Kidney (tissue), 14 donors: Measurements from ENCODE around the gene CCDC170. TPM values are rescaled to one million over a fixed set of nuclear protein-coding genes. Genes with fewer than 3 reads are reported as not detected.

Experiments used
- DNase-seq, 5 donors: peaks; one replicate each; pipeline ENCODE4 v3.0.0-alpha.2; 2013 to 2020
- FAIRE-seq: peaks from 2 replicates; lab custom pipeline; 2012; peaks lifted over from hg19 to GRCh38; lab: Jason Lieb, UNC
- H3K27ac ChIP-seq, 2 donors: one replicate each; pipeline ENCODE4 v1.7.0; 2013; ENCODE audit warnings: low read depth in 2 of 2, low read length in 2 of 2, inconsistent platforms in 1 of 2
- H3K27me3 ChIP-seq: one replicate; pipeline ENCODE4 v1.7.1; 2013; ENCODE audit warnings: low read length, inconsistent platforms; ENCODE audit not compliant: control insufficient read depth, insufficient read depth
- H3K36me3 ChIP-seq, 3 donors: one replicate each; pipeline versions ENCODE4 v1.7.0 to v1.7.1; 2013; ENCODE audit warnings: low read length in 3 of 3, control low read depth in 1 of 3, inconsistent platforms in 1 of 3; ENCODE audit not compliant: insufficient read depth in 3 of 3, control insufficient read depth in 2 of 3
- H3K4me1 ChIP-seq, 3 donors: one replicate each; pipeline versions ENCODE4 v1.7.0 to v1.7.1; 2013; ENCODE audit warnings: low read length in 3 of 3, inconsistent platforms in 1 of 3, low read depth in 1 of 3; ENCODE audit not compliant: control insufficient read depth in 2 of 3, insufficient read depth in 2 of 3
- H3K4me3 ChIP-seq, 3 donors: one replicate each; pipeline versions ENCODE4 v1.7.0 to v1.8.1; 2013; ENCODE audit warnings: low read length in 3 of 3, control low read depth in 1 of 3, inconsistent platforms in 1 of 3
- H3K9ac ChIP-seq, 3 donors: one replicate each; pipeline versions ENCODE4 v1.7.0 to v1.7.1; 2013; ENCODE audit warnings: low read length in 3 of 3, control low read depth in 1 of 3, inconsistent platforms in 1 of 3
- H3K9me3 ChIP-seq, 3 donors: one replicate each; pipeline versions ENCODE4 v1.7.0 to v1.7.1; 2013; ENCODE audit warnings: low read length in 3 of 3, control low read depth in 1 of 3, inconsistent platforms in 1 of 3; ENCODE audit not compliant: control insufficient read depth in 2 of 3, insufficient read depth in 1 of 3
- intact Hi-C: fragments of 100-400 bp; cut with DNase I; formaldehyde crosslinking; loops from one replicate; pipeline ENCODE4 v1.11.1; 2022
- polyA plus RNA-seq: library from polyadenylated mRNA; stranded (reverse); fragments of 350-450 nt; fragmentation: Illumina TruSeq; extraction: RNeasy Lipid Tissue Mini Kit (QIAGEN cat#74804); gene quantifications from one replicate; pipeline ENCODE4 v1.2.3, GENCODE V29; 2014; ENCODE audit warnings: low read depth, low replicate concordance; ENCODE audit not compliant: insufficient read depth
- total RNA-seq: library from RNA; stranded (reverse); fragmentation: NEBNext Ultra II Directional; extraction: Animal tissue kit (Norgen Biotek cat#: 25700); gene quantifications from one replicate; pipeline ENCODE4 v1.2.1, GENCODE V29; 2021
- TF ChIP-seq, protein P1 (sequence below): IDR thresholded peaks from 3 replicates; pipeline ENCODE4 v1.5.1; 2012; ENCODE audit warnings: mild to moderate bottlenecking, moderate library complexity, borderline replicate concordance; ENCODE audit not compliant: insufficient read depth; ENCODE audit errors: extremely low read depth
- donor health status: control.
- donor health status: control.
- donor health status: control.
- donor health status: control.
- donor health status: control.
- donor health status: DM: yes; HTN: yes; CAD: no.
- donor health status: Normal renal cell carcinoma (clear cell type).

Gene CCDC170
- total and polyA plus RNA-seq, 2 donors from 2014 or later: 0.34 to 2.1 TPM

DNA sequence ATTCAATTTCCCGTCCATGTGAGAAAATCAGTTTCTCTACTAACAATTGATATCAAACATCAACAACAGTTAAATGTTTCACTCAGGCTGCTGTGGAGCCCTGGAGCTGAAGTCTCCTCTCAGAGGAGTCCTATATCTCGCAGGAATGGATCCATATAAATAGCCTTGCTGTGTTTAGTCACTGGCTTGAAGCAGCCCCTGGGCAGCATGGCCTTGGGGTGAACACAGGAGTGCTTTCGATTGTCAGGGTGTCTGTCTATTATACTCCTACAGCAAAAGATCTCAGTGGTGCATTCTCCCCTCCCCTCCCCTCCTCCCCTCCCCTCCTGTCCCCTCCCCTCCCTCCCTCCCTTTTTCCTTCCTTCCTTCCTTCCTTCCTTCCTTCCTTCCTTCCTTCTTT lies 141.9 kb downstream of the CCDC170 start:
- Histone ChIP-seq H3K36me3 (no peaks in the 10 kb centered on the region), H3K27me3 (no peaks in the 10 kb centered on the region), H3K4me3 (no peak overlapping the region), H3K27ac (no peak overlapping the region), H3K4me1 (no peaks in the 10 kb centered on the region), H3K9me3 (peaks cover 0 to 3% (median 0%) of the 10 kb centered on the region in 3 donors), H3K9ac (no peak overlapping the region)
- TF ChIP-seq, protein P1, sequence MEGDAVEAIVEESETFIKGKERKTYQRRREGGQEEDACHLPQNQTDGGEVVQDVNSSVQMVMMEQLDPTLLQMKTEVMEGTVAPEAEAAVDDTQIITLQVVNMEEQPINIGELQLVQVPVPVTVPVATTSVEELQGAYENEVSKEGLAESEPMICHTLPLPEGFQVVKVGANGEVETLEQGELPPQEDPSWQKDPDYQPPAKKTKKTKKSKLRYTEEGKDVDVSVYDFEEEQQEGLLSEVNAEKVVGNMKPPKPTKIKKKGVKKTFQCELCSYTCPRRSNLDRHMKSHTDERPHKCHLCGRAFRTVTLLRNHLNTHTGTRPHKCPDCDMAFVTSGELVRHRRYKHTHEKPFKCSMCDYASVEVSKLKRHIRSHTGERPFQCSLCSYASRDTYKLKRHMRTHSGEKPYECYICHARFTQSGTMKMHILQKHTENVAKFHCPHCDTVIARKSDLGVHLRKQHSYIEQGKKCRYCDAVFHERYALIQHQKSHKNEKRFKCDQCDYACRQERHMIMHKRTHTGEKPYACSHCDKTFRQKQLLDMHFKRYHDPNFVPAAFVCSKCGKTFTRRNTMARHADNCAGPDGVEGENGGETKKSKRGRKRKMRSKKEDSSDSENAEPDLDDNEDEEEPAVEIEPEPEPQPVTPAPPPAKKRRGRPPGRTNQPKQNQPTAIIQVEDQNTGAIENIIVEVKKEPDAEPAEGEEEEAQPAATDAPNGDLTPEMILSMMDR: no peak
- FAIRE-seq (no peak), DNase-seq (no peak)
- intact Hi-C loops: no loop called here

DNA sequence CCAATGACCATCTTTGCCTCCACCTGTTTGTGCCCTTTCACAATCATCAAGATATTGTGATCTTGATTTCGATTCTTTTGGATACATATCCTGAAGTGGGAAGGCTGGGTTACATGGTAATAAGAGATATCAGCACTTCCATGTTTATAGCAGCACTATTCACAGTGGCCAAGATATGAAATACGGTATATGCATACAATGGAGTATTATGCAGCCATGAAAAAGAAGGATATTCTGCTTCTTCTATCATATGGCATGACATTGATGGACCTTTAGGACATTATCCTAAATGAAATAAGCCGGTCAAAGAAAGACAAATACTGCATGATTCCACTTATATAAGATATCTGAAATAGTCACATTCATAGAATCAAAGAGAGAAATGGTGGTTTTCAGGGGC lies 144.0 kb downstream of the CCDC170 start:
- Histone ChIP-seq H3K27ac (no peak overlapping the region), H3K36me3 (no peaks in the 10 kb centered on the region), H3K4me3 (no peak overlapping the region), H3K9ac (no peak overlapping the region), H3K27me3 (no peaks in the 10 kb centered on the region), H3K4me1 (no peaks in the 10 kb centered on the region), H3K9me3 (peaks cover 0 to 3% (median 2%) of the 10 kb centered on the region in 3 donors)
- intact Hi-C loops: no loop called here
- TF ChIP-seq, protein P1: no peak
- no peak for FAIRE-seq
- DNase-seq: no peak

DNA sequence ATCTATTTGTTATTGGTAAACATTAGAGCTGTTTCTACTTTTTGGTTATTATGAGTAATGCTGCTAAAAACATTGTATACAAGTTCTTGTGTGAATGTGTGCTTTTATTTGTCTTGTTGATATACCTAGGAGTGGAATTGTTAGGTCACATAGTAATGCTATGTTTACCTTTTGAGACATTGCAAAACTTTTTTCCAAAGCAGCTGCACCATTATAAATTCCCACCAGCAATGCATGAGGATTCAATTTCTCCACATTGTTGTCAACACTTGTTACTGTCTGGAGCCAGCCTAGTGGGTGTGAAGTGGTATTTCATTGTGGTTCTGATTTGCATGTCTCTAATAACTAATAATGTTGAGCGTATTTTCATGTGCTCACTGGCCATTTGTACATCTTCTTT lies 145.9 kb downstream of the CCDC170 start:
- FAIRE-seq (no peak), DNase-seq (no peak)
- Histone ChIP-seq H3K27ac (no peak overlapping the region), H3K4me1 (no peaks in the 10 kb centered on the region), H3K4me3 (no peak overlapping the region), H3K36me3 (no peaks in the 10 kb centered on the region), H3K9ac (no peak overlapping the region), H3K27me3 (no peaks in the 10 kb centered on the region), H3K9me3 (peaks cover 0 to 3% (median 2%) of the 10 kb centered on the region in 3 donors)
- TF ChIP-seq, protein P1: no peak
- intact Hi-C loops: no loop called here

DNA sequence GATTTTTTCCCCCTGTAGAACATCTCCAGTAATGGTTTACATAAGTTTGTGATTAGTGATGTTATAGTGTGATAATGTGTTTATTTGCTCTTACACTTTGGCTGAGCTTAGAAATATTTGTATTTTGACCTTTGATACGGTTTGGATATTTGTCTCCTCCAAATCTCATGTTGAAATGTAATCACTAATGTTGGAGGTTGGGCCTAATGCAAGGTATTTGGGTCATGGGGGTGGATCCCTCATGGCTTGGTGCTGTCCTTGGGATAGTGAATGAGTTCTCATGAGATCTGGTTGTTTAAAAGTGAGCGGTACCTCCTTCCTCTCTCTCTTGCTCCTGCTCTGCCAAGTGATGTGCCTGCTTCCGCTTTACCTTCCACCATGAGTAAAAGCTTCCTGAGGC lies 147.2 kb downstream of the CCDC170 start:
- no peak for DNase-seq
- Histone ChIP-seq H3K36me3 (no peaks in the 10 kb centered on the region), H3K27ac (no peak overlapping the region), H3K4me3 (no peak overlapping the region), H3K4me1 (no peaks in the 10 kb centered on the region), H3K9me3 (peaks cover 0 to 3% (median 2%) of the 10 kb centered on the region in 3 donors), H3K9ac (no peak overlapping the region), H3K27me3 (no peaks in the 10 kb centered on the region)
- FAIRE-seq: no peak
- intact Hi-C loops: no loop called here
- TF ChIP-seq, protein P1: no peak
